DMS114 treated with DMSO at 0.1 percent for 48 hours (cell line): ENCODE data around the gene FRMD1.

Experiments
- DNase-seq: peaks from one replicate; lab custom pipeline; 2025; ENCODE audit not compliant: unreplicated experiment; lab: John Stamatoyannopoulos, UW

FRMD1 gene

GRCh38 chr6:168078943-168079405 lies at the start of gene FRMD1:
TSS of gene FRMD1 (minus strand) at chr6:168079212. CDS start at chr6:168079094, 118 bp downstream.
- no peak for DNase-seq

GRCh38 chr6:168128006-168128630 lies 49.1 kb upstream of the FRMD1 start:
- no peak for DNase-seq

- DNase-seq: no peak
These were observed 48.4 kb upstream of the FRMD1 start for GRCh38 chr6:168127384-168127868.

- no peak for DNase-seq
These were observed 47.8 kb upstream of the FRMD1 start for GRCh38 chr6:168126566-168127383.

GRCh38 chr6:168125429-168126001 lies 46.5 kb upstream of the FRMD1 start:
- no peak for DNase-seq

- no peak for DNase-seq
These were observed 45.9 kb upstream of the FRMD1 start for GRCh38 chr6:168124921-168125320.

GRCh38 chr6:168124158-168124557 lies 45.1 kb upstream of the FRMD1 start:
- no peak for DNase-seq

- DNase-seq: no peak
These were observed 44.3 kb upstream of the FRMD1 start for GRCh38 chr6:168123165-168123911.

- DNase-seq: no peak
These were observed 43.5 kb upstream of the FRMD1 start for GRCh38 chr6:168122521-168122920.

GRCh38 chr6:168122011-168122410 lies 43.0 kb upstream of the FRMD1 start:
- no peak for DNase-seq

- no peak for DNase-seq
These were observed 42.3 kb upstream of the FRMD1 start for GRCh38 chr6:168121303-168121665.

GRCh38 chr6:168120390-168121302 lies 41.6 kb upstream of the FRMD1 start:
- DNase-seq: no peak

- DNase-seq: no peak
These were observed 40.5 kb upstream of the FRMD1 start for GRCh38 chr6:168119539-168119938.

- DNase-seq: no peak
These were observed 39.9 kb upstream of the FRMD1 start for GRCh38 chr6:168118935-168119334.

- no peak for DNase-seq
These were observed 38.9 kb upstream of the FRMD1 start for GRCh38 chr6:168117942-168118341.

GRCh38 chr6:168116975-168117899 lies 38.2 kb upstream of the FRMD1 start:
- no peak for DNase-seq

GRCh38 chr6:168116438-168116974 lies 37.5 kb upstream of the FRMD1 start:
- DNase-seq: no peak

GRCh38 chr6:168115748-168116437 lies 36.9 kb upstream of the FRMD1 start:
- no peak for DNase-seq
